Osteoblast (primary cell): Measurements from ENCODE around the gene OSBPL9. TPM values are rescaled to one million over a fixed set of nuclear protein-coding genes. Genes with fewer than 3 reads are reported as not detected.

ENCODE experiments used
- DNase-seq: peaks from one replicate; pipeline ENCODE4 v3.0.0; 2011; ENCODE audit warnings: low spot score, mixed read lengths; ENCODE audit not compliant: insufficient read length; ENCODE audit errors: missing footprints
- H2AFZ ChIP-seq: 2 replicates; pipeline ENCODE4 v1.6.0; 2011; ENCODE audit warnings: mild to moderate bottlenecking, low read length
- H3K27ac ChIP-seq: 2 replicates; pipeline ENCODE4 v1.5.1; 2011; ENCODE audit warnings: mild to moderate bottlenecking, low read depth, low read length, moderate library complexity
- H3K27me3 ChIP-seq: 2 replicates; pipeline ENCODE4 v1.6.0; 2012; ENCODE audit warnings: mild to moderate bottlenecking, control low read depth, inconsistent platforms, low read length, moderate library complexity; ENCODE audit not compliant: insufficient read depth
- H3K36me3 ChIP-seq: 2 replicates; pipeline ENCODE4 v1.5.1; 2011; ENCODE audit warnings: mild to moderate bottlenecking, low read length, control low read depth, moderate library complexity; ENCODE audit not compliant: insufficient read depth
- H3K4me1 ChIP-seq: 2 replicates; pipeline ENCODE4 v1.5.1; 2011; ENCODE audit warnings: mild to moderate bottlenecking, low read length, control low read depth, moderate library complexity; ENCODE audit not compliant: insufficient read depth
- H3K4me2 ChIP-seq: 2 replicates; pipeline ENCODE4 v1.6.0; 2011; ENCODE audit warnings: mild to moderate bottlenecking, low read length; ENCODE audit not compliant: insufficient read depth
- H3K4me3 ChIP-seq: fragments of 200-600 bp; sonication (generic); 3 replicates; pipeline ENCODE4 v1.5.1; 2012; ENCODE audit warnings: mild to moderate bottlenecking, low read length, inconsistent platforms; ENCODE audit not compliant: insufficient read depth
- H3K79me2 ChIP-seq: 2 replicates; pipeline ENCODE4 v1.6.0; 2012; ENCODE audit warnings: mild to moderate bottlenecking, low read length, control low read depth, inconsistent platforms; ENCODE audit not compliant: insufficient read depth
- H3K9me3 ChIP-seq: 2 replicates; pipeline ENCODE4 v1.5.1; 2011; ENCODE audit warnings: low read depth, low read length, control low read depth
- H4K20me1 ChIP-seq: 2 replicates; pipeline ENCODE4 v1.6.0; 2012; ENCODE audit warnings: mild to moderate bottlenecking, low read length, control low read depth; ENCODE audit not compliant: insufficient read depth
- total RNA-seq: library from RNA; depleted of rRNA; stranded (reverse); fragments of >200 nt; gene quantifications from 2 replicates; pipeline ENCODE4 v1.2.3, GENCODE V29; 2012
- TF ChIP-seq, protein P1 (sequence below): IDR thresholded peaks from 2 replicates; pipeline ENCODE4 v1.5.1; 2011; ENCODE audit warnings: mild to moderate bottlenecking, low read depth, low read length, moderate library complexity; ENCODE audit errors: extremely low read depth

OSBPL9 gene
- total RNA-seq, 1 donor: 87.9 TPM

DNA sequence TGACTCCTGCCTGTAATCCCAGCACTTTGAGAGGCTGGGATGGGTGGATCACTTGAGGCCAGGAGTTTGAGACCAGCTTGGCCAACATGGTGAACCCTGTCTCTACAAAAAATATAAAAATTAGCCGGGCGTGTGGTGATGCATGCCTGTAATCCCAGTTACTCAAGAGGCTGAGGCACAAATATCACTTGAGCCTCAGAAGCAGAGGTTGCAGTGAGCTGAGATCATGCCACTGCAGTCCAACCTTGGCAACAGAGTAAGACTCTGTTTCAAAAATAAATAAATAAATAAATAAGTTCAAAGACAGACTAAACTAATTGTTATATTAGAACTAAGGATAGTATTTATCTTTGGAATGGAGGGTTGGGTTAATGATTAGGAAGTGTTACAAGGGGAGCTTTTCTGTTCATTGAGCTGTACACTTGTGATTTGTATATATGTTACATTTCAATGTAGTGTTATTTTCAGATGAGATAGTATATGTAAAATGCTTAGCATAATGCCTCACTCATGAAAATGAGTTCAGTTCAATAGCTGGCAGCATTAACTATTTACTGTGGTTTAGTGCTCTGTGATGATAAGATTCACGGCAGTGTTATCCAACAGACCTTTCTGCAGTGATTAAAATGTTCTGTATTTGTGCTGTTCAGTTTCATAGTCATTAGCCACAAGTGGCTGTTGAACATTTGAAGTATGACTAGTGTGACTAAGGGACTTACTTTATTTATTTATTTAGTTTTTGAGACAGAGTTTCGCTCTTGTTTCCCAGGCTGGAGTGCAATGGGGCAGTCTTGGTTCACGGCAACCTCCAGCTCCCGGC lies 47.7 kb downstream of the OSBPL9 start:
- peak; percentile 32 for DNase-seq
- no peaks in the 10 kb centered on the region for H3K36me3 ChIP-seq
- peak overlapping the region; percentile 62 for H3K27ac ChIP-seq
- H3K4me1 ChIP-seq: peaks cover 43% of the 10 kb centered on the region
- H2AFZ ChIP-seq: no peak overlapping the region
- H3K4me2 ChIP-seq: peak overlapping the region; percentile 31
- H3K9me3 ChIP-seq: no peaks in the 10 kb centered on the region
- no peaks in the 10 kb centered on the region for H4K20me1 ChIP-seq
- no peak overlapping the region for H3K4me3 ChIP-seq
- TF ChIP-seq, protein P1, sequence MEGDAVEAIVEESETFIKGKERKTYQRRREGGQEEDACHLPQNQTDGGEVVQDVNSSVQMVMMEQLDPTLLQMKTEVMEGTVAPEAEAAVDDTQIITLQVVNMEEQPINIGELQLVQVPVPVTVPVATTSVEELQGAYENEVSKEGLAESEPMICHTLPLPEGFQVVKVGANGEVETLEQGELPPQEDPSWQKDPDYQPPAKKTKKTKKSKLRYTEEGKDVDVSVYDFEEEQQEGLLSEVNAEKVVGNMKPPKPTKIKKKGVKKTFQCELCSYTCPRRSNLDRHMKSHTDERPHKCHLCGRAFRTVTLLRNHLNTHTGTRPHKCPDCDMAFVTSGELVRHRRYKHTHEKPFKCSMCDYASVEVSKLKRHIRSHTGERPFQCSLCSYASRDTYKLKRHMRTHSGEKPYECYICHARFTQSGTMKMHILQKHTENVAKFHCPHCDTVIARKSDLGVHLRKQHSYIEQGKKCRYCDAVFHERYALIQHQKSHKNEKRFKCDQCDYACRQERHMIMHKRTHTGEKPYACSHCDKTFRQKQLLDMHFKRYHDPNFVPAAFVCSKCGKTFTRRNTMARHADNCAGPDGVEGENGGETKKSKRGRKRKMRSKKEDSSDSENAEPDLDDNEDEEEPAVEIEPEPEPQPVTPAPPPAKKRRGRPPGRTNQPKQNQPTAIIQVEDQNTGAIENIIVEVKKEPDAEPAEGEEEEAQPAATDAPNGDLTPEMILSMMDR: no peak
- H3K27me3 ChIP-seq: no peaks in the 10 kb centered on the region
- peaks cover 43% of the 10 kb centered on the region for H3K79me2 ChIP-seq

GRCh38 chr1:51666478-51666877 lies 49.6 kb downstream of the OSBPL9 start:
- H3K4me3 ChIP-seq: no peak overlapping the region
- no peaks in the 10 kb centered on the region for H3K9me3 ChIP-seq
- no peaks in the 10 kb centered on the region for H4K20me1 ChIP-seq
- H3K4me1 ChIP-seq: peaks cover 37% of the 10 kb centered on the region
- peak; percentile 31 for DNase-seq
- H3K27me3 ChIP-seq: no peaks in the 10 kb centered on the region
- H3K4me2 ChIP-seq: peak overlapping the region; percentile 44
- no peak overlapping the region for H2AFZ ChIP-seq
- H3K79me2 ChIP-seq: peaks cover 46% of the 10 kb centered on the region
- peak overlapping the region; percentile 86 for H3K27ac ChIP-seq
- TF ChIP-seq, protein P1: no peak
- no peaks in the 10 kb centered on the region for H3K36me3 ChIP-seq

DNA sequence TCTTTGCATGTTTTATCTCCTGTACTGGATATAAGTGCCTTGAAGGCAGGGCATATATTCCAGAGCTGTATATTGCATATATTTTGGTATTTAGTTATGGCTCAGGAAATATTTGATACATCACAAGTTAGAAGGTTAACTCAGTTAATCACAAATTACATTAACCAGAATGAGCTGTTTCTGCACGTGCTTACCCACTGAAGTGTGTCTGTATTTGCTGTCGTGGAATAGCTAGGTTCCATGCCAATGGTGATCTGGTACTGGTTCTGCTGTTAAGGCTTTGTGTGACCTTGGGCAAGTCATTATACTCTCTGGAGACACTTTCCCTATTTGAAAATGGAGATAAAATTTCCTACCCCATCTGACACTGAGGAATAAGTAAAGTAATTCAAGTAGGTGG lies 50.7 kb downstream of the OSBPL9 start:
- Histone ChIP-seq H3K4me2 (no peak overlapping the region), H3K79me2 (peaks cover 41% of the 10 kb centered on the region)

GRCh38 chr1:51669272-51669671 lies 52.4 kb downstream of the OSBPL9 start:
- Histone ChIP-seq H3K36me3 (no peaks in the 10 kb centered on the region), H3K27ac (no peak overlapping the region), H3K79me2 (peaks cover 42% of the 10 kb centered on the region), H3K4me3 (no peak overlapping the region), H2AFZ (no peak overlapping the region), H3K9me3 (no peaks in the 10 kb centered on the region), H3K4me1 (peaks cover 33% of the 10 kb centered on the region), H3K4me2 (no peak overlapping the region), H3K27me3 (no peaks in the 10 kb centered on the region), H4K20me1 (no peaks in the 10 kb centered on the region)
- TF ChIP-seq, protein P1: no peak
- DNase-seq: no peak

More for the DNA sequence above, 50.7 kb downstream of the OSBPL9 start:
- Histone ChIP-seq H3K9me3 (no peaks in the 10 kb centered on the region), H3K4me3 (no peak overlapping the region), H2AFZ (no peak overlapping the region), H4K20me1 (no peaks in the 10 kb centered on the region), H3K4me1 (peaks cover 36% of the 10 kb centered on the region), H3K27me3 (no peaks in the 10 kb centered on the region), H3K27ac (peak overlapping the region; percentile 86), H3K36me3 (no peaks in the 10 kb centered on the region)
- TF ChIP-seq, protein P1: no peak
- DNase-seq: no peak
